Tibial nerve (tissue), 4 donors: ENCODE measurements around the gene PRKAR1A.

Source experiments
- EP300 ChIP-seq, 2 donors: sonication (generic); formaldehyde crosslinking; IDR thresholded peaks; one replicate each; pipeline ENCODE4 v1.6.1; 2017; ENCODE audit warnings: antibody characterized with exemption in 2 of 2, mild to moderate bottlenecking in 1 of 2
- POLR2A ChIP-seq, 2 donors: fragments of 450-650 bp; IDR thresholded peaks; one replicate each; pipeline ENCODE4 v1.6.1; 2017; ENCODE audit warnings: antibody characterized with exemption in 2 of 2, mild to moderate bottlenecking in 2 of 2, moderate library complexity in 2 of 2
- TF ChIP-seq, protein P1 (sequence below), 5 experiments: fragments of 200-600 bp in 3 of 5; fragments of 450-650 bp in 2 of 5; sonication (generic) in 3 of 5; IDR thresholded peaks; one replicate each; pipeline ENCODE4 v1.5.1; 2016 to 2019; ENCODE audit warnings: antibody characterized with exemption in 5 of 5, mild to moderate bottlenecking in 3 of 5, moderate library complexity in 2 of 5

DNA sequence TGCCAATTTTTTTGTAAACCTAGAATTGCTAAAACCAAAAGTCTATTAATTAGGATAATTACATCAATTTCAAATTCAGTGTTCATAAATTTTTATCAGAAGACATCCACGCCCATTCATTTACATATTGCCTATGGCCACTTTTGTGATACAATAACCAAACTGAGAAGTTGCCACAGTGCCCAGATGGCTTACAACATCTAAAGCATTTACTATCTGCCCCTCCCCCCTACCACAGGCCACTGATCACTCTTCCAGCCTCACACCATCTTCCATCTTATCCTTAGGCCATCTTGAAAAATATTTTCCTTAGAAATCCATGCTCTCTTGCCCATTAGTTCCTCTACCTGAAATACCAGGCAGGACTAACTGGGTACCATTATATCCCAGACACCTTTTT, 6.3 kb upstream of the PRKAR1A start:
- TF ChIP-seq, protein P1, sequence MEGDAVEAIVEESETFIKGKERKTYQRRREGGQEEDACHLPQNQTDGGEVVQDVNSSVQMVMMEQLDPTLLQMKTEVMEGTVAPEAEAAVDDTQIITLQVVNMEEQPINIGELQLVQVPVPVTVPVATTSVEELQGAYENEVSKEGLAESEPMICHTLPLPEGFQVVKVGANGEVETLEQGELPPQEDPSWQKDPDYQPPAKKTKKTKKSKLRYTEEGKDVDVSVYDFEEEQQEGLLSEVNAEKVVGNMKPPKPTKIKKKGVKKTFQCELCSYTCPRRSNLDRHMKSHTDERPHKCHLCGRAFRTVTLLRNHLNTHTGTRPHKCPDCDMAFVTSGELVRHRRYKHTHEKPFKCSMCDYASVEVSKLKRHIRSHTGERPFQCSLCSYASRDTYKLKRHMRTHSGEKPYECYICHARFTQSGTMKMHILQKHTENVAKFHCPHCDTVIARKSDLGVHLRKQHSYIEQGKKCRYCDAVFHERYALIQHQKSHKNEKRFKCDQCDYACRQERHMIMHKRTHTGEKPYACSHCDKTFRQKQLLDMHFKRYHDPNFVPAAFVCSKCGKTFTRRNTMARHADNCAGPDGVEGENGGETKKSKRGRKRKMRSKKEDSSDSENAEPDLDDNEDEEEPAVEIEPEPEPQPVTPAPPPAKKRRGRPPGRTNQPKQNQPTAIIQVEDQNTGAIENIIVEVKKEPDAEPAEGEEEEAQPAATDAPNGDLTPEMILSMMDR (IDR thresholded peaks at IDR 0.05), result no peak
- TF ChIP-seq POLR2A (IDR thresholded peaks at IDR 0.05) (no peak), EP300 (IDR thresholded peaks at IDR 0.05) (no peak)
